ENCODE data around the gene ACTN1.
A peak's percentile ranks its signal among the peaks of the same experiment; 100 is the strongest.

Gene ACTN1

GRCh38 chr14:68986225-68986624 is 7.1 kb upstream of the ACTN1 start:
- TF ChIP-seq CTCF (IDR thresholded peaks at IDR 0.05; ENCODE audit: low read depth, low read length): no peak
- no peak overlapping the region for H3K4me3 ChIP-seq (ENCODE audit: low read depth, low read length)

GRCh38 chr14:68984686-68985085 is 5.6 kb upstream of the ACTN1 start:
- no peak for TF ChIP-seq CTCF (IDR thresholded peaks at IDR 0.05; ENCODE audit: low read depth, low read length)
- no peak overlapping the region for H3K4me3 ChIP-seq (ENCODE audit: low read depth, low read length)

- H3K4me3 ChIP-seq (ENCODE audit: low read depth, low read length): no peak overlapping the region
- TF ChIP-seq CTCF (IDR thresholded peaks at IDR 0.05; ENCODE audit: low read depth, low read length): no peak
These were observed 4.1 kb upstream of the ACTN1 start for GRCh38 chr14:68983191-68983590.

- no peak for TF ChIP-seq CTCF (IDR thresholded peaks at IDR 0.05; ENCODE audit: low read depth, low read length)
- no peak overlapping the region for H3K4me3 ChIP-seq (ENCODE audit: low read depth, low read length)
These were observed 3.5 kb upstream of the ACTN1 start for GRCh38 chr14:68982581-68982980.

- peak overlapping the region; percentile 24 for H3K4me3 ChIP-seq (ENCODE audit: low read depth, low read length)
- no peak for TF ChIP-seq CTCF (IDR thresholded peaks at IDR 0.05; ENCODE audit: low read depth, low read length)
These were observed 2.5 kb upstream of the ACTN1 start for GRCh38 chr14:68981539-68981976.

- peak overlapping the region; percentile 24 for H3K4me3 ChIP-seq (ENCODE audit: low read depth, low read length)
- TF ChIP-seq CTCF (IDR thresholded peaks at IDR 0.05; ENCODE audit: low read depth, low read length): no peak
These were observed 2.0 kb upstream of the ACTN1 start for GRCh38 chr14:68981139-68981538.

- no peak for TF ChIP-seq CTCF (IDR thresholded peaks at IDR 0.05; ENCODE audit: low read depth, low read length)
- H3K4me3 ChIP-seq (ENCODE audit: low read depth, low read length): peak overlapping the region; percentile 97
These were observed 785 bp upstream of the ACTN1 start for GRCh38 chr14:68979722-68980451.

Data from WI38 (cell line).